HEK293 (cell line): ENCODE results near the gene TNFRSF18.

Experiments used
- CTCF ChIA-PET: fragments of 350-600 bp; formaldehyde crosslinking; extraction: SDS; loops from one replicate; lab custom pipeline; 2021; ENCODE audit warnings: antibody characterized with exemption; lab: Yijun Ruan, JAX
- POLR2A ChIA-PET: fragments of 300-600 bp; formaldehyde crosslinking; extraction: SDS; loops from one replicate; lab custom pipeline; 2020; ENCODE audit warnings: antibody characterized with exemption, inconsistent platforms; lab: Yijun Ruan, JAX
- H3K27ac ChIP-seq: fragments of 200-500 bp; sonication (Bioruptor generic); 2 replicates; pipeline ENCODE4 v1.5.1; 2014; ENCODE audit warnings: low read depth, low read length, control low read depth, inconsistent platforms; ENCODE audit errors: extremely low read depth
- H3K36me3 ChIP-seq, 2 experiments: fragments of 200-500 bp in 1 of 2; sonication (Bioruptor generic) in 1 of 2; 1 replicate in 1 of 2; 2 replicates in 1 of 2; pipeline ENCODE4 v1.5.1; 2014 to 2017; ENCODE audit warnings: inconsistent platforms in 2 of 2, low read length in 2 of 2; ENCODE audit not compliant: control insufficient read depth in 2 of 2, insufficient read depth in 1 of 2
- H3K4me1 ChIP-seq: fragments of 200-500 bp; sonication (Bioruptor generic); 2 replicates; pipeline ENCODE4 v1.5.1; 2014; ENCODE audit warnings: mild to moderate bottlenecking, low read length, inconsistent platforms; ENCODE audit not compliant: control insufficient read depth, insufficient read depth
- H3K4me3 ChIP-seq: 2 replicates; pipeline ENCODE4 v1.5.1; 2011; ENCODE audit warnings: low read depth, mild to moderate bottlenecking, control low read depth, low read length, moderate library complexity
- H3K9me3 ChIP-seq: fragments of 200-500 bp; sonication (Bioruptor generic); 2 replicates; pipeline ENCODE4 v1.5.1; 2014; ENCODE audit warnings: low read depth, low read length, inconsistent platforms; ENCODE audit not compliant: control insufficient read depth, insufficient read depth
- GLIS2 ChIP-seq: fragments of 450-650 bp; formaldehyde crosslinking; IDR thresholded peaks from 2 replicates; pipeline ENCODE4 v1.5.1; 2016; ENCODE audit warnings: missing biosample characterization, missing genetic modification characterization
- HIC1 ChIP-seq: fragments of 450-650 bp; formaldehyde crosslinking; IDR thresholded peaks from 2 replicates; pipeline ENCODE4 v1.5.1; 2016; ENCODE audit warnings: missing biosample characterization, missing genetic modification characterization
- PRDM1 ChIP-seq: fragments of 450-650 bp; formaldehyde crosslinking; IDR thresholded peaks from 2 replicates; pipeline ENCODE4; 2016; ENCODE audit warnings: missing biosample characterization, missing genetic modification characterization
- SCRT2 ChIP-seq: fragments of 450-650 bp; formaldehyde crosslinking; IDR thresholded peaks from 2 replicates; pipeline ENCODE4 v1.5.1; 2016; ENCODE audit warnings: missing biosample characterization, missing genetic modification characterization
- ZNF341 ChIP-seq: fragments of 450-650 bp; formaldehyde crosslinking; IDR thresholded peaks from 2 replicates; pipeline ENCODE4; 2016; ENCODE audit warnings: low read depth, missing biosample characterization, missing genetic modification characterization
- ZNF501 ChIP-seq: fragments of 450-650 bp; formaldehyde crosslinking; IDR thresholded peaks from 2 replicates; pipeline ENCODE4 v1.5.1; 2016; ENCODE audit warnings: missing biosample characterization, missing genetic modification characterization
- ZNF560 ChIP-seq: fragments of 450-650 bp; formaldehyde crosslinking; IDR thresholded peaks from 2 replicates; pipeline ENCODE4 v1.5.1; 2017; ENCODE audit warnings: missing biosample characterization, missing genetic modification characterization, borderline replicate concordance
- ZSCAN16 ChIP-seq: fragments of 450-650 bp; formaldehyde crosslinking; IDR thresholded peaks from 2 replicates; pipeline ENCODE4 v1.5.1; 2016; ENCODE audit warnings: missing biosample characterization, missing genetic modification characterization
- ZXDB ChIP-seq: fragments of 450-650 bp; formaldehyde crosslinking; IDR thresholded peaks from 2 replicates; pipeline ENCODE4 v1.5.1; 2016; ENCODE audit warnings: missing biosample characterization, missing genetic modification characterization
- TF ChIP-seq, protein P1 (sequence below): fragments of 450-650 bp; IDR thresholded peaks from 2 replicates; pipeline ENCODE4 v1.5.1; 2018; ENCODE audit warnings: missing biosample characterization, mild to moderate bottlenecking, missing genetic modification characterization
- TF ChIP-seq, protein P2 (sequence below): fragments of 450-650 bp; formaldehyde crosslinking; IDR thresholded peaks from 2 replicates; pipeline ENCODE4 v1.5.1; 2017; ENCODE audit warnings: missing biosample characterization, missing genetic modification characterization
- TF ChIP-seq, protein P3 (sequence below): fragments of 450-650 bp; formaldehyde crosslinking; IDR thresholded peaks from 2 replicates; pipeline ENCODE4 v1.5.1; 2016; ENCODE audit warnings: missing biosample characterization, missing genetic modification characterization

The TNFRSF18 gene

GRCh38 chr1:1229770-1230169, 23.4 kb upstream of the TNFRSF18 start:
- H3K27ac ChIP-seq = no peak overlapping the region
- H3K9me3 ChIP-seq = no peaks in the 10 kb centered on the region
- no peak overlapping the region for H3K4me3 ChIP-seq
- no peaks in the 10 kb centered on the region; the same call in 1 of the 2 replicates for H3K4me1 ChIP-seq
- H3K36me3 ChIP-seq = peaks cover 0 to 61% of the 10 kb centered on the region in 2 experiments; a peak in 2 of 3 replicates
- TF ChIP-seq ZNF501 (tag by site-specific recombination) (no peak), PRDM1 (tag by site-specific recombination) (no peak), GLIS2 (tag by site-specific recombination) (no peak), ZNF341 (tag by site-specific recombination) (no peak), ZSCAN16 (tag by site-specific recombination) (no peak), ZXDB (tag by site-specific recombination) (no peak), ZNF560 (no peak)
- TF ChIP-seq, protein P1, sequence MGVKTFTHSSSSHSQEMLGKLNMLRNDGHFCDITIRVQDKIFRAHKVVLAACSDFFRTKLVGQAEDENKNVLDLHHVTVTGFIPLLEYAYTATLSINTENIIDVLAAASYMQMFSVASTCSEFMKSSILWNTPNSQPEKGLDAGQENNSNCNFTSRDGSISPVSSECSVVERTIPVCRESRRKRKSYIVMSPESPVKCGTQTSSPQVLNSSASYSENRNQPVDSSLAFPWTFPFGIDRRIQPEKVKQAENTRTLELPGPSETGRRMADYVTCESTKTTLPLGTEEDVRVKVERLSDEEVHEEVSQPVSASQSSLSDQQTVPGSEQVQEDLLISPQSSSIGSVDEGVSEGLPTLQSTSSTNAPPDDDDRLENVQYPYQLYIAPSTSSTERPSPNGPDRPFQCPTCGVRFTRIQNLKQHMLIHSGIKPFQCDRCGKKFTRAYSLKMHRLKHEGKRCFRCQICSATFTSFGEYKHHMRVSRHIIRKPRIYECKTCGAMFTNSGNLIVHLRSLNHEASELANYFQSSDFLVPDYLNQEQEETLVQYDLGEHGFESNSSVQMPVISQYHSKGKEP (tag by site-specific recombination) = no peak
- ChIA-PET POLR2A (no interaction called here), CTCF (interaction anchor here (0.5 to 0.9 kb wide), 2 partner anchors 107 to 169 kb away, joined by 3 to 5 read pairs; no protein-coding TSS in a partner anchor)

- POLR2A ChIA-PET = no interaction called here
- no peak overlapping the region for H3K4me3 ChIP-seq
- H3K27ac ChIP-seq = no peak overlapping the region
- peaks cover 0 to 63% of the 10 kb centered on the region in 2 experiments; a peak in 2 of 3 replicates for H3K36me3 ChIP-seq
- CTCF ChIA-PET = interaction anchor here (0.9 kb wide), 1 partner anchor 106 kb away, joined by 5 read pairs; no protein-coding TSS in a partner anchor
- no peaks in the 10 kb centered on the region for H3K9me3 ChIP-seq
- H3K4me1 ChIP-seq = no peaks in the 10 kb centered on the region; the same call in 1 of the 2 replicates
- TF ChIP-seq, protein P2, sequence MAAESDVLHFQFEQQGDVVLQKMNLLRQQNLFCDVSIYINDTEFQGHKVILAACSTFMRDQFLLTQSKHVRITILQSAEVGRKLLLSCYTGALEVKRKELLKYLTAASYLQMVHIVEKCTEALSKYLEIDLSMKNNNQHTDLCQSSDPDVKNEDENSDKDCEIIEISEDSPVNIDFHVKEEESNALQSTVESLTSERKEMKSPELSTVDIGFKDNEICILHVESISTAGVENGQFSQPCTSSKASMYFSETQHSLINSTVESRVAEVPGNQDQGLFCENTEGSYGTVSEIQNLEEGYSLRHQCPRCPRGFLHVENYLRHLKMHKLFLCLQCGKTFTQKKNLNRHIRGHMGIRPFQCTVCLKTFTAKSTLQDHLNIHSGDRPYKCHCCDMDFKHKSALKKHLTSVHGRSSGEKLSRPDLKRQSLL = peak; percentile 86
- no peak for TF ChIP-seq HIC1 (tag by site-specific recombination)
These were observed 22.4 kb upstream of the TNFRSF18 start for GRCh38 chr1:1228596-1229321.

DNA sequence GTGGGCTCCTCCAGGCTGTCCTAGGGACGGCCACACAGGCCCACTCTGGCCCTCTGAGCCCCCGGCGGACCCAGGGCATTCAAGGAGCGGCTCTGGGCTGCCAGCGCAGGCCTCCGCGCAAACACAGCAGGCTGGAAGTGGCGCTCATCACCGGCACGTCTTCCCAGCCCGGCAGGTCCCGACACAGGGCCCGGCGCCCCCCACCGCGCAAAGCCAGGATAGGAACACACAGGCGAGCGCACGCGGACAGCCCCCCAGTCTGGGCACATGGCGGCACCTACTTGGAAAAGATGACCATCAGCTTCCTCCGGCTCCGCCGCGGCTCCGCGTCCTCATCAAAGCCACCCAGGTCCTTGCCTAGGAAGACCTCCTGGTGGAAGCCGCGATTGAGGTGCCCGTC, 21.8 kb upstream of the TNFRSF18 start:
- POLR2A ChIA-PET = no interaction called here

More for the DNA sequence above, 21.8 kb upstream of the TNFRSF18 start:
- peaks cover 0 to 68% of the 10 kb centered on the region in 2 experiments; a peak in 2 of 3 replicates for H3K36me3 ChIP-seq
- 0 out of 2 replicates have a peak, but pooled peaks have one; percentile 1 for TF ChIP-seq SCRT2 (tag by site-specific recombination)
- TF ChIP-seq, protein P3, sequence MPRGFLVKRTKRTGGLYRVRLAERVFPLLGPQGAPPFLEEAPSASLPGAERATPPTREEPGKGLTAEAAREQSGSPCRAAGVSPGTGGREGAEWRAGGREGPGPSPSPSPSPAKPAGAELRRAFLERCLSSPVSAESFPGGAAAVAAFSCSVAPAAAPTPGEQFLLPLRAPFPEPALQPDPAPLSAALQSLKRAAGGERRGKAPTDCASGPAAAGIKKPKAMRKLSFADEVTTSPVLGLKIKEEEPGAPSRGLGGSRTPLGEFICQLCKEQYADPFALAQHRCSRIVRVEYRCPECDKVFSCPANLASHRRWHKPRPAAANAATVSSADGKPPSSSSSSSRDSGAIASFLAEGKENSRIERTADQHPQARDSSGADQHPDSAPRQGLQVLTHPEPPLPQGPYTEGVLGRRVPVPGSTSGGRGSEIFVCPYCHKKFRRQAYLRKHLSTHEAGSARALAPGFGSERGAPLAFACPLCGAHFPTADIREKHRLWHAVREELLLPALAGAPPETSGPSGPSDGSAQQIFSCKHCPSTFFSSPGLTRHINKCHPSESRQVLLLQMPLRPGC (tag by site-specific recombination) = no peak
- no peaks in the 10 kb centered on the region; the same call in 1 of the 2 replicates for H3K4me1 ChIP-seq
- H3K27ac ChIP-seq = no peak overlapping the region
- no peaks in the 10 kb centered on the region for H3K9me3 ChIP-seq
- no peak overlapping the region for H3K4me3 ChIP-seq
- CTCF ChIA-PET = no interaction called here
